ENCODE results near the gene SDS. TPM values are rescaled to one million over a fixed set of nuclear protein-coding genes. Genes with fewer than 3 reads are reported as not detected.

Gene SDS, protein sequence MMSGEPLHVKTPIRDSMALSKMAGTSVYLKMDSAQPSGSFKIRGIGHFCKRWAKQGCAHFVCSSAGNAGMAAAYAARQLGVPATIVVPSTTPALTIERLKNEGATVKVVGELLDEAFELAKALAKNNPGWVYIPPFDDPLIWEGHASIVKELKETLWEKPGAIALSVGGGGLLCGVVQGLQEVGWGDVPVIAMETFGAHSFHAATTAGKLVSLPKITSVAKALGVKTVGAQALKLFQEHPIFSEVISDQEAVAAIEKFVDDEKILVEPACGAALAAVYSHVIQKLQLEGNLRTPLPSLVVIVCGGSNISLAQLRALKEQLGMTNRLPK
- total RNA-seq (2016; rRNA removed; fragmentation: Illumina TruSeq; extraction: Trizol) (not detected in 2 replicates), polyA plus RNA-seq (2011; rRNA removed) (not detected in 2 replicates), polyA minus RNA-seq (2011; rRNA and poly(A)+ RNA removed; ENCODE audit: low replicate concordance) (not detected in 2 replicates), Bru-seq, nascent RNA (not detected), BruChase-seq, experiment 1, labeled RNA remaining after a 6-hour chase (not detected), BruChase-seq, experiment 2, labeled RNA remaining after a 2-hour chase (not detected)
- not detected in 2 replicates for total RNA-seq (2016; cell fraction: cytosol; rRNA removed; fragmentation: Illumina TruSeq; extraction: Trizol; ENCODE audit: low read depth)
- total RNA-seq (2016; cell fraction: insoluble cytoplasmic fraction; rRNA removed; fragmentation: Illumina TruSeq; extraction: Trizol): not detected in 2 replicates
- not detected in 2 replicates for total RNA-seq (2016; cell fraction: membrane; rRNA removed; fragmentation: Illumina TruSeq; extraction: Trizol)
- total RNA-seq (2016; cell fraction: nucleus; rRNA removed; fragmentation: Illumina TruSeq; extraction: Trizol): not detected in 2 replicates
- polyA plus RNA-seq (2011; cell fraction: cytosol; rRNA removed): not detected in 2 replicates
- not detected in 2 replicates for polyA plus RNA-seq (2011; cell fraction: nucleus; rRNA removed)
- polyA plus RNA-seq (2012): not detected in 2 replicates
- not detected in 2 replicates for polyA plus RNA-seq (2016; cell fraction: cytosol; fragmentation: Illumina TruSeq; extraction: Trizol; ENCODE audit: low read depth)
- polyA plus RNA-seq (2016; cell fraction: insoluble cytoplasmic fraction; fragmentation: Illumina TruSeq; extraction: Trizol; ENCODE audit: low read depth): not detected in 2 replicates
- polyA plus RNA-seq (2016; cell fraction: membrane; fragmentation: Illumina TruSeq; extraction: Trizol; ENCODE audit: low read depth): not detected in 2 replicates
- polyA plus RNA-seq (2016; cell fraction: nucleus; fragmentation: Illumina TruSeq; extraction: Trizol; ENCODE audit: insufficient read depth, low read depth): not detected in 2 replicates
- polyA minus RNA-seq (2011; cell fraction: cytosol; rRNA and poly(A)+ RNA removed): not detected in 2 replicates
- not detected in 2 replicates for polyA minus RNA-seq (2011; cell fraction: nucleus; rRNA and poly(A)+ RNA removed)
- long read RNA-seq, experiment 1: 0 reads
- long read RNA-seq, experiment 2: 0 reads

DNA sequence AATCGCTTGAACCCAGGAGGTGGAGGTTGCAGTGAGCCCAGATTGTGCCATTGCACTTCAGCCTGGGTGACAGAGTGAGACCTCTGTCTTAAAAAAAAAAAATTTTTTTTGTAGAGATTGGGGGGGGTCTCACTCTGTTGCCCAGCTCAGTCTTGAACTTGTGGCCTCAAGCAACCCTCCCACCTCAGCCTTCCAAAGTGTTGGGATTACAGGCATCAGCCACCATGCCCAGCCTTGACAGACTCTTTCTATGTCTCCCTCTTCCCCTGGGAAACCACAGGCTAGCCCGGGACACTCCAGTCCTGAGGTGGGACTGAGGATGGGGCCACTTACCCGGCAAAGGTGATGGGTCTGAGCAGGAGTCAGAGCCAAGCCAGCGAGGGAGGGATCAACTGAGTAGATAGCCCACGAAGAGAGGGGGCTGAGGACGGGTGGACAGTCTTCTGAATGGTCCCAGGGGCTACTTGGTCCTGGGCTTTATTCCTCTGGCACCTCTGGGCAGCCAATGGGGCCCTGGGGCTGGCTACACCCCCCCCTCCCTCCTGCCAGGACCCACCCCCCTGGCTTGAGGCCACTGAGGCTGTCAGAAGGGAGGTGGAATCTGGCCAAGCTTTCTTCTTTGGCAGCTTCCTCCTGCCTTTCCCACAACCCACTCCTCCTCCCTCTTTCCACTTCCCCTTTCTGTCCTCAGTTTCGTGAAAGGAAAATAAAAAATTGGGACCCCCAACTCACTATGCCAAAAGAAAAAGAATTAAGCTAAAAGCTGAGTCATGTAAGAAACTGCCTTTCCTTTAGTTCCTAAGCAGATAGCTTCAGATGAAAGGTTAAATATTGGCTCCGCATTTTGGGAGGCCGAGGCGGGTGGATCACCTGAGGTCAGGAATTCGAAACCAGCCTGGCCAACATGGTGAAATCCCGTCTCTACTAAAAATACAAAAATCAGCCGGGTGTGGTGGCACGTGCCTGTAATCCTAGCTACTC is at the start of gene SDS:
Gene SDS (minus strand): TSS at position 453 of the 981 bp plus-strand sequence. CDS start 4,179 bp downstream, outside the sequence.
- FAIRE-seq (no peak), DNase-seq (ENCODE audit: low spot score) (no peak), ATAC-seq (peak; percentile 59)
- H2AFZ ChIP-seq (ENCODE audit: low read length): no peak within 1 kb of the TSS
- ChIA-PET CTCF (ENCODE audit: low intra/inter-chr PET ratio, low total read pairs) (no interaction called here), POLR2A (no interaction called here)
- no peak within 1 kb of the TSS for H3K9ac ChIP-seq (ENCODE audit: insufficient read depth, low read depth, low read length)
- BruUV-seq (replicated peaks): no TSS peak
- no peaks in the 10 kb centered on the region for H3K79me2 ChIP-seq (ENCODE audit: insufficient read depth, low read length)
- no peaks in the 10 kb centered on the region for H4K20me1 ChIP-seq (ENCODE audit: insufficient read depth, low read length)
- intact Hi-C loops (cut with micrococcal nuclease; ENCODE audit: unreplicated experiment) (no loop called here), in situ Hi-C loops (cut with HindIII; ENCODE audit: extremely low pct_ligation_motif_present, low pct_unique_long_range_greater_than_20kb) (no loop called here)
- peaks cover 8% of the 10 kb centered on the region; the same call in 1 of the 2 replicates for H3K4me1 ChIP-seq (ENCODE audit: insufficient read depth, low read length)
- H3K27ac ChIP-seq (ENCODE audit: extremely low read length, insufficient read depth, low read length): no peak within 1 kb of the TSS
- H3K4me3 ChIP-seq (replicated peaks in 1 of 3; ENCODE audit: insufficient read depth in 1 of 3, low read depth in 2 of 3, low read length in 3 of 3): no peak within 1 kb of the TSS
- peaks cover 1 to 5% of the 10 kb centered on the region in 2 experiments; a peak in 3 of 5 replicates for H3K27me3 ChIP-seq (ENCODE audit: control insufficient read depth in 1 of 2, insufficient read depth in 2 of 2, low read length in 2 of 2)
- H3K36me3 ChIP-seq (replicated peaks in 1 of 2; ENCODE audit: control insufficient read depth in 1 of 2, insufficient read depth in 2 of 2, low read length in 2 of 2): no peaks in the 10 kb centered on the region
- 16% methylated on average over 11 of the region's 14 CpGs for WGBS (ENCODE audit: low lambda C conversion rate)
- no peaks in the 10 kb centered on the region for H3K9me3 ChIP-seq (ENCODE audit: low read length)
- H3K4me2 ChIP-seq (ENCODE audit: low read depth, low read length): 0 out of 2 replicates have a peak within 1 kb of the TSS, but pooled peaks have one; percentile 16
- TF ChIP-seq SUZ12 (IDR thresholded peaks at IDR 0.05; ENCODE audit: low read depth, low read length) (no peak), GABPB1 (CRISPR knock-in tag; IDR thresholded peaks at IDR 0.05) (no peak), TCF7L2 (IDR thresholded peaks at IDR 0.05; ENCODE audit: low read depth, low read length) (no peak), ADNP (CRISPR knock-in tag; IDR thresholded peaks at IDR 0.05) (no peak), ATM (IDR thresholded peaks at IDR 0.05; ENCODE audit: borderline replicate concordance) (no peak), KMT2B (CRISPR knock-in tag; IDR thresholded peaks at IDR 0.05) (no peak), ELF1 (CRISPR knock-in tag; IDR thresholded peaks at IDR 0.05) (no peak), RAD51 (IDR thresholded peaks at IDR 0.05; ENCODE audit: borderline replicate concordance) (no peak), FOXP1 (IDR thresholded peaks at IDR 0.05) (no peak), FOXP1 (CRISPR knock-in tag; IDR thresholded peaks at IDR 0.05) (no peak), CENPX (CRISPR knock-in tag; IDR thresholded peaks at IDR 0.05) (no peak), PHF5A (CRISPR knock-in tag; IDR thresholded peaks at IDR 0.05; ENCODE audit: low read depth, unreplicated experiment) (no peak)
- TF ChIP-seq, protein P1, sequence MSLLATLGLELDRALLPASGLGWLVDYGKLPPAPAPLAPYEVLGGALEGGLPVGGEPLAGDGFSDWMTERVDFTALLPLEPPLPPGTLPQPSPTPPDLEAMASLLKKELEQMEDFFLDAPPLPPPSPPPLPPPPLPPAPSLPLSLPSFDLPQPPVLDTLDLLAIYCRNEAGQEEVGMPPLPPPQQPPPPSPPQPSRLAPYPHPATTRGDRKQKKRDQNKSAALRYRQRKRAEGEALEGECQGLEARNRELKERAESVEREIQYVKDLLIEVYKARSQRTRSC (CRISPR knock-in tag; IDR thresholded peaks at IDR 0.05; ENCODE audit: low read depth): no peak
- TF ChIP-seq, protein P2, sequence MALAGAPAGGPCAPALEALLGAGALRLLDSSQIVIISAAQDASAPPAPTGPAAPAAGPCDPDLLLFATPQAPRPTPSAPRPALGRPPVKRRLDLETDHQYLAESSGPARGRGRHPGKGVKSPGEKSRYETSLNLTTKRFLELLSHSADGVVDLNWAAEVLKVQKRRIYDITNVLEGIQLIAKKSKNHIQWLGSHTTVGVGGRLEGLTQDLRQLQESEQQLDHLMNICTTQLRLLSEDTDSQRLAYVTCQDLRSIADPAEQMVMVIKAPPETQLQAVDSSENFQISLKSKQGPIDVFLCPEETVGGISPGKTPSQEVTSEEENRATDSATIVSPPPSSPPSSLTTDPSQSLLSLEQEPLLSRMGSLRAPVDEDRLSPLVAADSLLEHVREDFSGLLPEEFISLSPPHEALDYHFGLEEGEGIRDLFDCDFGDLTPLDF (CRISPR knock-in tag; IDR thresholded peaks at IDR 0.05): no peak
- TF ChIP-seq, protein P3, sequence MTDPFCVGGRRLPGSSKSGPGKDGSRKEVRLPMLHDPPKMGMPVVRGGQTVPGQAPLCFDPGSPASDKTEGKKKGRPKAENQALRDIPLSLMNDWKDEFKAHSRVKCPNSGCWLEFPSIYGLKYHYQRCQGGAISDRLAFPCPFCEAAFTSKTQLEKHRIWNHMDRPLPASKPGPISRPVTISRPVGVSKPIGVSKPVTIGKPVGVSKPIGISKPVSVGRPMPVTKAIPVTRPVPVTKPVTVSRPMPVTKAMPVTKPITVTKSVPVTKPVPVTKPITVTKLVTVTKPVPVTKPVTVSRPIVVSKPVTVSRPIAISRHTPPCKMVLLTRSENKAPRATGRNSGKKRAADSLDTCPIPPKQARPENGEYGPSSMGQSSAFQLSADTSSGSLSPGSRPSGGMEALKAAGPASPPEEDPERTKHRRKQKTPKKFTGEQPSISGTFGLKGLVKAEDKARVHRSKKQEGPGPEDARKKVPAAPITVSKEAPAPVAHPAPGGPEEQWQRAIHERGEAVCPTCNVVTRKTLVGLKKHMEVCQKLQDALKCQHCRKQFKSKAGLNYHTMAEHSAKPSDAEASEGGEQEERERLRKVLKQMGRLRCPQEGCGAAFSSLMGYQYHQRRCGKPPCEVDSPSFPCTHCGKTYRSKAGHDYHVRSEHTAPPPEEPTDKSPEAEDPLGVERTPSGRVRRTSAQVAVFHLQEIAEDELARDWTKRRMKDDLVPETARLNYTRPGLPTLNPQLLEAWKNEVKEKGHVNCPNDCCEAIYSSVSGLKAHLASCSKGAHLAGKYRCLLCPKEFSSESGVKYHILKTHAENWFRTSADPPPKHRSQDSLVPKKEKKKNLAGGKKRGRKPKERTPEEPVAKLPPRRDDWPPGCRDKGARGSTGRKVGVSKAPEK (CRISPR knock-in tag; IDR thresholded peaks at IDR 0.05; ENCODE audit: borderline replicate concordance): no peak
